Fibroblast of villous mesenchyme (primary cell): ENCODE measurements around the gene TOMM7. TPM values are rescaled to one million over a fixed set of nuclear protein-coding genes. Genes with fewer than 3 reads are reported as not detected.
"Not testable (repeated sequence)": the region's sequence is repeated elsewhere in the genome, so short reads cannot be mapped to it uniquely, and the experiment has no call there.

ENCODE experiments used
- DNase-seq: peaks from one replicate; pipeline ENCODE4 v3.0.0-alpha.2; 2010; ENCODE audit warnings: low read depth
- H3K4me3 ChIP-seq: 2 replicates; pipeline ENCODE4 v1.5.1; 2011; ENCODE audit warnings: low read depth, mild to moderate bottlenecking, low read length
- total RNA-seq: library from RNA; depleted of rRNA; stranded (reverse); fragments of >200 nt; gene quantifications from 2 replicates; pipeline ENCODE4 v1.2.3, GENCODE V29; 2012
- TF ChIP-seq, protein P1 (sequence below): IDR thresholded peaks from 2 replicates; pipeline ENCODE4 v1.5.1; 2012; ENCODE audit warnings: low read depth, mild to moderate bottlenecking, low read length; ENCODE audit not compliant: insufficient read depth

The TOMM7 gene
- total RNA-seq, 1 donor = 135 TPM

DNA sequence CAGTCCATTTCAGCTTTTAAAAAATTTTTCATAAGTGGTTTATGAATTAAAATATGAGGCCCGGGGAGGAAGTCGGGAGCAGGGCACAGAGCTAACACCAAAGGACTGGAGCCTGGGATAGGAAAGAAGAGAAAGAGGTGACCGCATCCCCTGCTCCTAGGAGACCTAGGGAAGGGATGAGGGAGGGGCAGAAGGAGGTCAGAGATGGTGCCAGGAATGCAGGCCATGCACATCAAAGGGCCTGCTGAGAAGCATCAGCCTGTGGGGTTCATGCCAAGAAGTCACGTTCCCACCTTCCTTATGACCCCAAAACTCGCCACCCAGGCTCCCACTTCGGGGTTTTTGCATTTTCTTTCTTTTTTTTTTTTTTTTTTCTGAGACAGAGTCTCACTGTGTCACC is 14.7 kb upstream of the TOMM7 start:
- H3K4me3 ChIP-seq = no peak overlapping the region
- no peak for DNase-seq
- TF ChIP-seq, protein P1, sequence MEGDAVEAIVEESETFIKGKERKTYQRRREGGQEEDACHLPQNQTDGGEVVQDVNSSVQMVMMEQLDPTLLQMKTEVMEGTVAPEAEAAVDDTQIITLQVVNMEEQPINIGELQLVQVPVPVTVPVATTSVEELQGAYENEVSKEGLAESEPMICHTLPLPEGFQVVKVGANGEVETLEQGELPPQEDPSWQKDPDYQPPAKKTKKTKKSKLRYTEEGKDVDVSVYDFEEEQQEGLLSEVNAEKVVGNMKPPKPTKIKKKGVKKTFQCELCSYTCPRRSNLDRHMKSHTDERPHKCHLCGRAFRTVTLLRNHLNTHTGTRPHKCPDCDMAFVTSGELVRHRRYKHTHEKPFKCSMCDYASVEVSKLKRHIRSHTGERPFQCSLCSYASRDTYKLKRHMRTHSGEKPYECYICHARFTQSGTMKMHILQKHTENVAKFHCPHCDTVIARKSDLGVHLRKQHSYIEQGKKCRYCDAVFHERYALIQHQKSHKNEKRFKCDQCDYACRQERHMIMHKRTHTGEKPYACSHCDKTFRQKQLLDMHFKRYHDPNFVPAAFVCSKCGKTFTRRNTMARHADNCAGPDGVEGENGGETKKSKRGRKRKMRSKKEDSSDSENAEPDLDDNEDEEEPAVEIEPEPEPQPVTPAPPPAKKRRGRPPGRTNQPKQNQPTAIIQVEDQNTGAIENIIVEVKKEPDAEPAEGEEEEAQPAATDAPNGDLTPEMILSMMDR = no peak

DNA sequence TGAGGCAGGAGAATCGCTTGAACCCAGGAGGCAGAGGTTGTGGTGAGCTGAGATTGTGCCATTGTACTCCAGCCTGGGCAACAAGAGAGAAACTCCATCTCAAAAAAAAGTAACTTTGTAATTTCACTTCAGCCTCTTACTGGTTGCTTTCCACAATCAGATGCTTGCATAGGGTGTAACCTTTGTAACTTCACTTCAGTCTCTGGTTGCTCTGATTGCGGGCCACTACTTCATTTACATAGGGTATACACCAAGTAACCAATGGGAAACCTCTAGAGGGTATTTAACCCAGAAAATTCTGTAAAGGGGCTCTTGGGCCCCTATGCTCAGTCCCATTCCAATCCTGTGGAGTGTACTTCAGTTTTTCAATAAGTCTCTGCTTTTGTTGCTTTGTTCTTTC is 13.9 kb upstream of the TOMM7 start:
- not testable (repeated sequence) for DNase-seq, H3K4me3 ChIP-seq

DNA sequence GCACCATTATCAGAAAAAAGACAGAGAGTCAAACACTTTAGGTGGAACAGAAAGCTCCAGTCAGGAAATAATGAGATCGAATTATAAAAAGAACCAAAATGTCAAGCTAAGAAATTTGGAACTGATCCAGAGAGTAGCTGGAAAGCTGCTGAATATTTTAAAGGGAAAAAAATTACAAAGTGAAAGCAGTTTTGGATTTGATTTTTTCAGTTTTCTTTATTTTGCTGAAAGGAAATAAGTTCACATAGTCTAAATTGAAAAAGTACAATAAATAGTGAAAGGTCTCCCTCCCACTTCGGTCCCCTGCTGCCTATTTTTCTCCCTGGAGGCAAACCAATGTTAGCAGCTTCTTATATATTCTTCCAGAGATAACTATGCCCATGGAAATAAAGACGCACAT is 11.3 kb upstream of the TOMM7 start:
- TF ChIP-seq, protein P1 = no peak
- no peak overlapping the region for H3K4me3 ChIP-seq
- DNase-seq = no peak

DNA sequence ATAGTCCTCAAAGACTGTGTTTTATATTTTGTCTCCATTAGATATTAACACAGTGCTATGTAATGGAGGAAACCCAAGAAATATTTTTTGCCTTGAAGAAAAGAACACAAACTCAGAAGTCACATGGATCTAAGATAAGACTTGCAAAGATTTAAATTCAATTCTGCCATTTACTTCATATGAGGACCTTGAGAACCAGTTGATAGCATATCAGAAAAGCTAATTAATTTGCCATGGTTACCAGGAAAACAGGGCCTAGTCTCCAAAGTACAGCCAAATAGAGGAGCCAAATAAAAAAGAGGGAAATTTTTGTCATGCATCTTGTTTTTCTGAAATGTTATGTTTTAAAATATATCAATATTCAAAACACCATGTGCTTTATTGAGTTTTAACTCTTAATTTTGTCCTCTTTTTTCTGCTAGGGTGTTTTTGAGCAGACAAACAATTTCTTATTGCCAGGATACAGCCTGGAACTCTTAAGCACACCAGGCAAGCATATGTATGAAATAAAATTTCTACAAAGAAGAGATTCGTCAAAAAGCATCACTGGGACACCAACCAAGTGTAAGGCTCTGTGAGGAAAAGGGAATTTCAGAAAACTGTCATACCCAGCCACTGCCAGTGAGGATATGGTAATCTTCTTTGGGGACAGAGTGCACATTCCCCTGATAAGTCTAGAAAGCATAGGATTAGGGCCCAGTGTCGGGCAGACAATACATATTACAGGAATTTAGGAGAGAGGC is 10.6 kb upstream of the TOMM7 start:
- DNase-seq = no peak
- H3K4me3 ChIP-seq = no peak overlapping the region
- TF ChIP-seq, protein P1 = no peak

DNA sequence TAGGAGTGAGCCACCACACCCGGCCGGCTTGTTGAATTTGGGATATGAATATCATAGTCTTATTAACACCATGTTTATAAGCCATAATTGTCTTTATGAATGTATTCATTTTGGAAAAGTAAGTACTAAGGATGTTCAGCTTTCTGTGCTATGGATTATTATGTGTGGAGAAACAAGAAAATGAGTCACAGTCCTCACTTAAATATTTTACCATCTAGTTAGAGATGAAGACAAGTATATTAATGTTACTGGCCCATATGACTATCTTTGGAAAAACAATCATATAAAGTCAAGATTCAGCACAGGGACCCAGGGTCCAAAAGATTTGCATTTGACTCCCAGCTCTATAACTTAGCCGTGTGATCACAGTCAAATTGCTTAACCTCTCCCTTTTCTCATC is 9.8 kb upstream of the TOMM7 start:
- H3K4me3 ChIP-seq = no peak overlapping the region
- TF ChIP-seq, protein P1 = no peak
- DNase-seq = no peak

DNA sequence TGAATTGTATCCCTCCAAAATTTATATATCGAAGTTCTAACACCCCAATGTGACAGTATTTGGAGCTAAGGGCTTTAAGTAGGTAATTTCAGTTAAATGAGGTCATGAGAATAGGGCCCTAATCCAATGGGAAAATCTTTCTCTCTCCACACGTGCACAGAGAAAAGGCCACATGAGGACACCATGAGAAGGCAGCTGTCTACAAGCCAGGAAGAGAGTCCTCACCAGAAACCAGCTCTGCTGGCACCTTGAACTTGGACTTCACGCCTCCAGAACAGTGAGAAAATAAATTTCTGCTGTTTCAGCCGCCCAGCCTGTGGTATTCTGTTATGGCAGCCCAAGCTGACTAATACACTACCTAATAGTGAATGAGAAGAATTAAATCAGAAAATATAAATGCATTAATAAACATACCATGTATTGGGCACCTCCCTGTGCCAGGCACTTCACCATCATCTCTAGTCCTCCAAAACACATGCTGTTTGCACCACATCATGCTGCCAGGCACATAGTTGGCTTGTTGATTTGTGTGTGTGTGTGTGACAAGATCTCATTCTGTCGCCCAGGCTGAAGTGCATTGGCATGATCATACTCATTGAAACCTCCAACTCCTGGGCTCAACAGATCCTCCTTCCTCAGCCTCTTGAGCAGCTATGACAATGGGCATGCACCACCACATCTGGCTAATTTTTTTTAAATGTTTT is 9.1 kb upstream of the TOMM7 start:
- DNase-seq = no peak
- TF ChIP-seq, protein P1 = no peak
- H3K4me3 ChIP-seq = no peak overlapping the region

DNA sequence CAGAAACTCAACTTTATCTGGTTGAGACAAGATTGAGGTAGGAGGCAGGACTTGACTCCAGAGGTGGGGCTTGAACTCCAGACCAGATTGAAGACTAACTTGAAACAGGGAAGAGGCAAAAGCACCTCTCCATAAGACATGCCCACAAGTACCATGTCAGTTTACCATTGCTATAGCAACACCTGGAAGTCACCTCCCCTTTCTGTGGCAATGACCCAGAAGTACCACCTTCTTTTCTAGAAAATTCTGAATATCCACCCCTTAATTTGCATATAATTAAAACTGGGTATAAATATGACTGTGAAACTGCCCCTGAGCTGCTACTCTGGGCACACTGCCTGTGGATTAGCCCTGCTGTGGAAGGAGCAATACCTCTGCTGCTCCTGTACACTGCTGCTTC is 4.9 kb upstream of the TOMM7 start:
- no peak overlapping the region for H3K4me3 ChIP-seq
- TF ChIP-seq, protein P1 = no peak
- no peak for DNase-seq
